ENCODE data around the gene ALK. TPM values are rescaled to one million over a fixed set of nuclear protein-coding genes. Genes with fewer than 3 reads are reported as not detected.

ALK gene
- total RNA-seq, 1 experiment from 2014 or later = not detected

DNA sequence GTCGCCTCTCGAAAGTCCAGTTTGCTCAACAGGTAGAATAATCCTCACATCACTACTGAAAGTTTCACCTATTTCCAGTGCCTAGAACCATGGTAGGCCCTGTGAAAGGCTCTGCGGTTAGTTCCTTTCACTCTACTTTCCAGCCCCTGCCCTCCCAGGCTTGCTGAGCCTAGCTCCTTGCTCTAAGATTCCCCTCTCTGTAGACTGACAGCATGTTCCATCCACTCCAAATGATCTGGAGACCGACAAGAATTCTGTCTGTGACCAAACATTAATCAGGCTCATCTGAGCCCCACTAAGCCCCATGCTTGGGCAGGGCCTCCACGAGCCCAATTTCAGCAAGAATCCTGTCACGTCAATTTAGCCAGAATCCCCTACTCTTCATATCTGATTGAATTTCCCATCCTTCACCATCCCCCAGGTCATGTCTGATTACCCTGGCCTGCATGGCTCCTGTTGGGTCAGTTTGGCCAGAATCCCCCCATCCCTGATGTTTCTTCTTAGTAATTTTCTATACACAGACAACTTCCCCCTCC is 307.0 kb downstream of the ALK start:
- Mint-ChIP-seq H3K9me3 (no peaks in the 10 kb centered on the region), H3K27me3 (ENCODE audit: low read depth) (peaks cover 2% of the 10 kb centered on the region; the same call in 1 of the 2 replicates), H3K36me3 (ENCODE audit: insufficient read depth in 1 of 3, low read depth in 3 of 3) (no peaks in the 10 kb centered on the region; a peak in 1 of 7 replicates), H3K27ac (peak overlapping the region in 1 of 3 experiments; percentile 26; a peak in 1 of 7 replicates), H3K4me3 (no peak overlapping the region), H3K4me1 (peaks cover 24 to 29% of the 10 kb centered on the region in 2 experiments)
- no peak overlapping the region for H2BK12ac ChIP-seq (ENCODE audit: insufficient read length, low read depth, low read length)
- H2BK120ac ChIP-seq (ENCODE audit: low read depth, low read length, poor library complexity, severe bottlenecking) = no peak overlapping the region
- H2AK5ac ChIP-seq (ENCODE audit: insufficient read length, low read length) = no peak overlapping the region
- no peak overlapping the region for H4K91ac ChIP-seq (ENCODE audit: insufficient read length, low read depth, low read length)
- no peak overlapping the region for H3K23ac ChIP-seq (ENCODE audit: insufficient read length, low read depth, low read length)
- no peaks in the 10 kb centered on the region for H3K23me2 ChIP-seq (ENCODE audit: insufficient read length, low read depth, low read length, poor library complexity, severe bottlenecking)
- no peak overlapping the region for H2BK20ac ChIP-seq (ENCODE audit: low read depth, low read length, poor library complexity, severe bottlenecking)
- no peaks in the 10 kb centered on the region for H4K20me1 ChIP-seq (ENCODE audit: control insufficient read depth, insufficient read depth, insufficient read length)
- no peak overlapping the region; the same call in 1 of the 2 replicates for H3K14ac ChIP-seq (ENCODE audit: insufficient read depth, low read length)
- H3K56ac ChIP-seq (ENCODE audit: insufficient read length, low read depth, low read length) = no peak overlapping the region
- no peak overlapping the region for H3K4me2 ChIP-seq (ENCODE audit: insufficient read depth, insufficient read length, low read length)
- no peak overlapping the region for H3K18ac ChIP-seq (ENCODE audit: insufficient read length, low read depth, low read length)
- no peaks in the 10 kb centered on the region for H3K27me3 ChIP-seq (ENCODE audit: insufficient read depth, low read length)
- no CpG with 5 or more reads among the region's 6 CpGs for WGBS (ENCODE audit: extremely low coverage, insufficient read length, low lambda C conversion rate)
- no peaks in the 10 kb centered on the region for H3K79me2 ChIP-seq (ENCODE audit: insufficient read depth, low read length)
- H4K5ac ChIP-seq (ENCODE audit: insufficient read length, low read depth, low read length) = no peak overlapping the region
- H3T11ph ChIP-seq (ENCODE audit: low read length) = no peak overlapping the region
- H2BK5ac ChIP-seq (ENCODE audit: insufficient read length, low read length) = no peak overlapping the region
- TF ChIP-seq, protein P1, sequence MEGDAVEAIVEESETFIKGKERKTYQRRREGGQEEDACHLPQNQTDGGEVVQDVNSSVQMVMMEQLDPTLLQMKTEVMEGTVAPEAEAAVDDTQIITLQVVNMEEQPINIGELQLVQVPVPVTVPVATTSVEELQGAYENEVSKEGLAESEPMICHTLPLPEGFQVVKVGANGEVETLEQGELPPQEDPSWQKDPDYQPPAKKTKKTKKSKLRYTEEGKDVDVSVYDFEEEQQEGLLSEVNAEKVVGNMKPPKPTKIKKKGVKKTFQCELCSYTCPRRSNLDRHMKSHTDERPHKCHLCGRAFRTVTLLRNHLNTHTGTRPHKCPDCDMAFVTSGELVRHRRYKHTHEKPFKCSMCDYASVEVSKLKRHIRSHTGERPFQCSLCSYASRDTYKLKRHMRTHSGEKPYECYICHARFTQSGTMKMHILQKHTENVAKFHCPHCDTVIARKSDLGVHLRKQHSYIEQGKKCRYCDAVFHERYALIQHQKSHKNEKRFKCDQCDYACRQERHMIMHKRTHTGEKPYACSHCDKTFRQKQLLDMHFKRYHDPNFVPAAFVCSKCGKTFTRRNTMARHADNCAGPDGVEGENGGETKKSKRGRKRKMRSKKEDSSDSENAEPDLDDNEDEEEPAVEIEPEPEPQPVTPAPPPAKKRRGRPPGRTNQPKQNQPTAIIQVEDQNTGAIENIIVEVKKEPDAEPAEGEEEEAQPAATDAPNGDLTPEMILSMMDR (conservative IDR thresholded peaks at IDR 0.05) = no peak
- H3K4me1 ChIP-seq (ENCODE audit: insufficient read depth, low read length) = peaks cover 4% of the 10 kb centered on the region; the same call in 1 of the 2 replicates
- no peak overlapping the region for H4K8ac ChIP-seq (replicated peaks; ENCODE audit: insufficient read length, low read depth, low read length)
- H2AFZ ChIP-seq (ENCODE audit: low read length) = no peak overlapping the region
- no peak overlapping the region for H3K4ac ChIP-seq (ENCODE audit: low read depth, low read length)
- no peaks in the 10 kb centered on the region for H3K79me1 ChIP-seq (ENCODE audit: insufficient read depth, low read depth, low read length, poor library complexity, severe bottlenecking)
- H3K9me3 ChIP-seq (ENCODE audit: control insufficient read depth, low read depth, low read length) = no peaks in the 10 kb centered on the region
- DNase-seq = no peak
- no peak overlapping the region for H3K27ac ChIP-seq (ENCODE audit: insufficient read length, low read depth, low read length)
- no peak overlapping the region for H2BK15ac ChIP-seq (ENCODE audit: low read depth, low read length)
- no peak overlapping the region for H3K9ac ChIP-seq (ENCODE audit: extremely low read depth, insufficient read length, low read length)
